22Rv1 (cell line): ENCODE results near the gene DMBT1.
A peak's percentile ranks its signal among the peaks of the same experiment; 100 is the strongest.

Experiments used
- H3K27ac ChIP-seq: fragments of 450-650 bp; 2 replicates; pipeline ENCODE4 v1.5.1; 2017
- ZFX ChIP-seq: fragments of 450-650 bp; IDR thresholded peaks from 2 replicates; pipeline ENCODE4 v1.6.1; 2017; ENCODE audit warnings: antibody characterized with exemption, borderline replicate concordance
- TF ChIP-seq, protein P1 (sequence below): fragments of 450-650 bp; IDR thresholded peaks from 2 replicates; pipeline ENCODE4 v1.5.1; 2017; ENCODE audit warnings: mild to moderate bottlenecking

Gene DMBT1

DNA sequence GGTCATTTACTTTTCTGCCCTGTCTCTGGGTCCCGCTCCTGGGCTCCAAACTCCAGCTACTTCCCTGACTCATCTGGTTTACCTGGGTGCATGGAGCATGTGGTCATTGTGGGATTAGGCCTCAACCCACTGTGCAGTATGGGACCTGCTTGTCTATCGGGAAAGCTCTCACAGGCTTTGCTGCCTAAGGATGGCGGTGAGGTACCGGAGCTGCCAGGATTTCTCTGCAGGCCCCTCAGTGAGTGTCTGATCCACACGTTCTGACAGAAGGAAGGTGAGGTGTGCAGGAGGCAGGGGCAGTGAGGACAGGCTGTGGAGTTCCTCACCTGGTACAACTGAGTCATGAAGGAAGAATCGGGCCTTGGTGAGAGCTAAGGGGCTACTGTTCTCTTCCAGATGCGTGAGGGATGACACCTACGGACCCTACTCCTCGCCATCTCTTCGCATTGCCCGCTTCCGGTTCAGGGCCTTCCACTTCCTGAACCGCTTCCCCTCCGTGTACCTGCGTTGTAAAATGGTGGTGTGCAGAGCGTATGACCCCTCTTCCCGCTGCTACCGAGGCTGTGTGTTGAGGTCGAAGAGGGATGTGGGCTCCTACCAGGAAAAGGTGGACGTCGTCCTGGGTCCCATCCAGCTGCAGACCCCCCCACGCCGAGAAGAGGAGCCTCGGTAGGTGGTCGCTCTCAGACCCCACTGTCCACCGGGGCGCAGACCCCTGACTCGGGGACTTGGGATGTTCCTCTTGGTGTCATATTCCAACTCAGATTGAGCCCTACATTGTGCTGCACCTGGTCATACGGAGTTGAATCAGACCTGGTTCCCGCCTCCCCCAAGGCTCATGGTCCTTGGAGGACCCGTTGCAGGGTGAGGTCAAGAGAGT is 82.4 kb downstream of the DMBT1 start:
- TF ChIP-seq ZFX: no peak
- TF ChIP-seq, protein P1, sequence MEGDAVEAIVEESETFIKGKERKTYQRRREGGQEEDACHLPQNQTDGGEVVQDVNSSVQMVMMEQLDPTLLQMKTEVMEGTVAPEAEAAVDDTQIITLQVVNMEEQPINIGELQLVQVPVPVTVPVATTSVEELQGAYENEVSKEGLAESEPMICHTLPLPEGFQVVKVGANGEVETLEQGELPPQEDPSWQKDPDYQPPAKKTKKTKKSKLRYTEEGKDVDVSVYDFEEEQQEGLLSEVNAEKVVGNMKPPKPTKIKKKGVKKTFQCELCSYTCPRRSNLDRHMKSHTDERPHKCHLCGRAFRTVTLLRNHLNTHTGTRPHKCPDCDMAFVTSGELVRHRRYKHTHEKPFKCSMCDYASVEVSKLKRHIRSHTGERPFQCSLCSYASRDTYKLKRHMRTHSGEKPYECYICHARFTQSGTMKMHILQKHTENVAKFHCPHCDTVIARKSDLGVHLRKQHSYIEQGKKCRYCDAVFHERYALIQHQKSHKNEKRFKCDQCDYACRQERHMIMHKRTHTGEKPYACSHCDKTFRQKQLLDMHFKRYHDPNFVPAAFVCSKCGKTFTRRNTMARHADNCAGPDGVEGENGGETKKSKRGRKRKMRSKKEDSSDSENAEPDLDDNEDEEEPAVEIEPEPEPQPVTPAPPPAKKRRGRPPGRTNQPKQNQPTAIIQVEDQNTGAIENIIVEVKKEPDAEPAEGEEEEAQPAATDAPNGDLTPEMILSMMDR: no peak
- H3K27ac ChIP-seq: no peak overlapping the region

DNA sequence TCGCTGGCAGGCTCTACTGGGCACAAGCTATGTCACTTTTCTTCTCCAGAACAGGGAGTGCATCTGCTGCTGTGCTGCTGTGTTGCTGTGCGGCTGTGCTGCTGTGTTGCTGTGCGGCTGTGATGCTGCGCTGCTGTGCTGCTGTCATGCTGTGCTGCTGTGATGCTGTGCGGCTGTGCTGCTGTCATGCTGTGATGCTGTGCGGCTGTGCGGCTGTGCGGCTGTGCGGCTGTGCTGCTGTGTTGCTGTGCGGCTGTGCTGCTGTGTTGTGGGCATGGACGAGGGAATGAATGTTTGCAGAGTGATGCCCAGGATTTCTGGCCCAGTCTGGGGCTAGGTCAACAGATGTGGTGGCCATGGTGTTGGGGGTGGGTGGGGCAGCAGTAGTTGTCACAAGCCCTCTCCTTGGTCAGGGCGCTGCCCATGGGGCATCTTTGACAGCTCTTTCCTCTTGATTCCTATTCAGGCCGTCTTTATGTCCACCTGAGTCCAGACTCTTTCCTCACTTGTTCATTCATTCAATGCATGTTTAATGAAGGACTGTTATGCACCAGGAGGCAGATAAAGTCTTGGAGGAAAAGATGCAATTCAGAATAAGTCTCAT is 83.5 kb downstream of the DMBT1 start:
- no peak overlapping the region for H3K27ac ChIP-seq
- TF ChIP-seq, protein P1: no peak
- no peak for TF ChIP-seq ZFX

DNA sequence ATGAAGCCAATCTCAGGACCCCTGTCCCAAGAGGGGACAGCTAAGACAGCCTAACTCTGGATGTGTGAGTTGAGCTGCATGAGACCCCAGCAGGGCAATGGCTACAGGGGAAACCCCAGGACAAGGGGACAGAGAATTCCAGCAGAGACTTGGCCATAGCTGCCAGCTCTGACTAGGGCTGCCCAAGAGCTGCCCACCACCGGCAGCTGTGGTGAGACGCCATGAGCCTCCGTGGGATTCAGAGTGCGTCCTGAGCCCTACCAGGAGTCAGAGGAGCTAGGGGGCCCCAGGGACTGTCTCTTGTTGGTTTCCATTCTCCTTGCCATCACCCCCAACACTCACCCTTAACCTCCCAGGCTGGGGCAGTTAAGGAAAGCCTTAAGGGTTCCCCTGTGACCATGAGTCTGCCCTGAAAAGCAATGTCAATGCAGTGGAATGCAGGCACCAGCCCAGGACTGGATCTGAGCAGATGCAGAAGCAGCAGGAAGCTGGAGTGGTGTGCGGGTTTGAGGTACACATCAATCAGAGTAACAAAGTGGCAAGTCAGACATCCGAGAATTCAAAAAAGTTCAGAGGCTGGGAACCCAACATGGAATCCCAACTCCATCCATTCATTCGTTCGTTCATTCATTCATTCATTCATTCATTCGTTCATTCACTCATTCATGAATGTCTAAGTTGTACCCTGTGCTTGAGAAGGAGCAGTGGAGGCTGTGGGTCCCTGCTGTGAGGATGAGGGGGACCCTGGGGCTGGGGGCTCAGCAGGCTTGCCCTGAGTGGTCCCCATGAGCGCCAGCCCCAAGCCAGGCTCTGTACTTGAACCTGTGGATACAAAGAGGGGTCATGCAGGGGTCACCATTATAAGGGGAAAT is 86.2 kb downstream of the DMBT1 start:
- TF ChIP-seq ZFX: no peak
- TF ChIP-seq, protein P1: no peak
- H3K27ac ChIP-seq: no peak overlapping the region

DNA sequence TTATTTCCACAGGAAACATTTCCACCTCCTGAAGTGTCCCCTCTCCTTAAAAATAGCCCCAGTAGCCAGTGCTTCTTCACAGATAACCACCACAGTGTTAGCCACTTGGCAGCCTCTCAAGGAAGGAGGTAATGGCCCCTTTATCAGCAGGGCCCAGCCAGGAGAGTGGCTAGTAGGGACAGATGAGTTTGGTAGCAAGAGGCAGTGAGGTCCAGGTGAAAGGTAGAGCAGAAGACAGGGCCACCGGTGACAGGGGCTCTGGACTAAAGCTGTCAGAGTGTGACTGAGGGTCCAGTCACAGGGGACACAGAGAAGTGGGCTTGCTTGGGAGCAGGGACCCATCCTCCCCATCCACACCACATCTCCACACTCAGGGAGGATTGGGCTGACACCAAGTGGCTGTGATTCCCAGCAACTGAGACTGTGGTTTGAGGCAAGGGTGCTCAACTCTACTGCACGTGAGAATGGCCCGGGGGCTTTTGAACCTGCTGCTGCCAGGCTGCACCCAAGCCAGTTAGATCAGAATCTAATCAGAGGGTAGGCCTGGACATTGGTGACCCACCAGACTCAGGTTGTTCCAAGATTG is 86.9 kb downstream of the DMBT1 start:
- TF ChIP-seq, protein P1: no peak
- TF ChIP-seq ZFX: no peak
- no peak overlapping the region for H3K27ac ChIP-seq

DNA sequence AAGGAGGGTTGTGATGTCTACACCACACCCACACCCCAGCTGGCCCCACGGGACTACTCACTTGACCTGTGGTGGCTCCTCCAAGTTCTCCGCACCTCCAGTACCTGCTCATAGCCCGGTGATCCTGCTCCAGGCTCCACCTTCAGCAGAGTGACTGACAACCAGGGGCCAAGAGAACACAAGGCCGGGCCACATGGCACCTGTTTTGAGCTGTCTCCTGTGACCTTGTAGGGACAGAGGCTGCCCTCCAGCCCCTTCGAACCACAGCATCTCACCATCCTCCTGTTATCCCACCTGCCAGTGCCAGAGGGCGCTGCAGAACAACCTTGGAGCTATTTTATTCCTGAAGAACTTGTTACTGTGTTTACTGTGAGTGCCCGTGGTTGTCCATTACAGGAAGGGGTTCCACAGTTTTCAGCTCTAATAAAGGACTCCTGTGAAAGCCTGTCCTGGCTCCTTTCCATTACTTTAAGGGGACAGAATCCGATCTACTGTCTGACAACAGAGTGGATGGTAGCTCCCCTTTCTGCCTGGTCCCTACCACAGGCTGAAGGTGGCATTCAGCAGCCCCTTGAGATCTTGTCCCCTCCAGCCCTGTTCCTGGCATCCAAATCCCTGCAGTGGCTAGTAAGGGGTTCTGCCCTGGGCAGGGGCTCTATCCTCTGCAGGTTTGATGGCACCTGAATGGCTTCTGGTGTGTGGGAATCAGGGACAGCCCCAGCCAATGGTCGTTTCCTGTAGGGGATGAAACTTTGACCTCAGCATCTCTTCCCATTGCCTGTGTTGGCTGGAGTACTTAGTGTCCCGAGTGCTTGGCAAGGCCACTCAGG is 88.3 kb downstream of the DMBT1 start:
- TF ChIP-seq ZFX: no peak
- TF ChIP-seq, protein P1: peak; percentile 83
- no peak overlapping the region for H3K27ac ChIP-seq

DNA sequence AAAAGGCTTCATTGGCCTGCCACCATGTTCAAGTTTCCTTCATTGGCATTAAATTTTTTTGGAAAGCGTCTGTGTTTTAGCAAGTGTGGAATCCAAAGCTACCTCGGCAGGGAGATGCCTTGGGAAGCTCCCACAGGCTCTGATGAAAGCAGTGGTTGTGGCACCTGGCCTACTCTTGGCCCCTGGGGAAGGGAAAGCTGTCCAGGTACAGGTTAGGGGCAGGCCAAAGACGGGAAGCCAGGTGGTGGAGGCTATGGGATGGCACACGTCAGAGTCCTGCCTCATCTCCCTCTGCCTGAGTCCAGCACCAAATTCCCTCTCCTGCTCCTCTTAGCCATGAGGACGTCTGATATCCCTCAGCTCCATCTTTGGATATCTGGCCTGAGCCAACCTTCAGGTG is 89.3 kb downstream of the DMBT1 start:
- TF ChIP-seq, protein P1: no peak
- no peak for TF ChIP-seq ZFX
- no peak overlapping the region for H3K27ac ChIP-seq
